Loucy (cell line): ENCODE measurements around the gene SH3YL1.

Source experiments
- H2AFZ ChIP-seq: fragments of 200-600 bp; sonication (generic); 2 replicates; pipeline ENCODE4 v1.6.0; 2016; ENCODE audit warnings: antibody characterized with exemption, mild to moderate bottlenecking, low read length, moderate library complexity
- H3F3A ChIP-seq: fragments of 200-600 bp; 2 replicates; pipeline ENCODE4 v1.6.0; 2016; ENCODE audit warnings: antibody characterized with exemption, low read depth, mild to moderate bottlenecking
- H3K27me3 ChIP-seq: fragments of 200-600 bp; sonication (generic); 2 replicates; pipeline ENCODE4 v1.6.1; 2014; ENCODE audit warnings: low read length, mild to moderate bottlenecking; ENCODE audit not compliant: insufficient read depth, poor library complexity, severe bottlenecking
- H3K36me3 ChIP-seq: fragments of 200-600 bp; sonication (generic); 2 replicates; pipeline ENCODE4 v1.6.1; 2016; ENCODE audit warnings: low read length; ENCODE audit not compliant: insufficient read depth
- H3K4me1 ChIP-seq: fragments of 200-600 bp; sonication (generic); 2 replicates; pipeline ENCODE4 v1.5.1; 2014; ENCODE audit warnings: low read length, mild to moderate bottlenecking; ENCODE audit not compliant: insufficient read depth, poor library complexity, severe bottlenecking
- H3K4me2 ChIP-seq: fragments of 200-600 bp; sonication (generic); 2 replicates; pipeline ENCODE4 v1.6.0; 2014; ENCODE audit warnings: antibody characterized with exemption, low read length, low read depth, mild to moderate bottlenecking; ENCODE audit not compliant: poor library complexity, severe bottlenecking
- H3K4me3 ChIP-seq: fragments of 200-600 bp; sonication (generic); 2 replicates; pipeline ENCODE4 v1.5.1; 2014; ENCODE audit warnings: low read length, mild to moderate bottlenecking, mixed read lengths; ENCODE audit not compliant: poor library complexity, severe bottlenecking
- H3K79me2 ChIP-seq: fragments of 200-600 bp; sonication (generic); 2 replicates; pipeline ENCODE4 v1.6.1; 2014; ENCODE audit warnings: low read length; ENCODE audit not compliant: insufficient read depth
- H3K9ac ChIP-seq: fragments of 200-600 bp; sonication (generic); 2 replicates; pipeline ENCODE4 v1.6.0; 2014; ENCODE audit warnings: mild to moderate bottlenecking, low read depth, low read length, moderate library complexity; ENCODE audit not compliant: poor library complexity, severe bottlenecking
- H3K9me2 ChIP-seq: fragments of 200-600 bp; sonication (generic); replicated peaks from 2 replicates; pipeline ENCODE4 v1.6.1; 2016; ENCODE audit warnings: low read depth, low read length, mixed read lengths
- H3K9me3 ChIP-seq: fragments of 200-600 bp; sonication (generic); 2 replicates; pipeline ENCODE4 v1.6.1; 2014; ENCODE audit warnings: mild to moderate bottlenecking, antibody characterized with exemption, low read length, low read depth; ENCODE audit not compliant: insufficient read depth
- H4K20me1 ChIP-seq: fragments of 200-600 bp; sonication (generic); 2 replicates; pipeline ENCODE4 v1.6.0; 2014; ENCODE audit warnings: antibody characterized with exemption, low read length, mild to moderate bottlenecking; ENCODE audit not compliant: insufficient read depth, poor library complexity, severe bottlenecking
- EZH2phosphoT487 ChIP-seq: fragments of 200-600 bp; IDR thresholded peaks from 2 replicates; pipeline ENCODE4 v1.6.1; 2018; ENCODE audit warnings: antibody characterized with exemption, mild to moderate bottlenecking, moderate library complexity, borderline replicate concordance
- TF ChIP-seq, protein P1 (sequence below): fragments of 200-600 bp; sonication (generic); conservative IDR thresholded peaks from 2 replicates; pipeline ENCODE4 v1.5.1; 2014; ENCODE audit warnings: mild to moderate bottlenecking, antibody characterized with exemption, low read length

SH3YL1 gene

DNA sequence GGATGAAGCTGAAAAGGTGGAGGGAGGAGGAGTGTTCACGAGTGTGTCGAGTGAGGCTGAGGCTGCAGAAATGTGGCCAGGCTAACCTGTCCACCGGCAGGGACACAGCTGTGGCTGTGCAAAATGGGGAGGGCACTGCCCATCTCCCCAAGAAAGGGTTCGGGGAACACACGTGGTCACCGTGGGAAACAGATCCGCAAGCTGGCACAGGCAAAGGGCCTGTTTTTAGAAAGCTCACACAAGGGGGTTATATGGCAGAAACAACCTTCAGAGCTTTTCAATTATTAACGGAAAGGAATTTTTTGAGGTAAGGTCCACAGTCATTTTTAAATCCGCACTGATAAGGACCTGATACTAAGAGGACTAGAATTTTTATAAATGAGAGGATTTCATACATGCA, 35.7 kb downstream of the SH3YL1 start:
- H3K9me2 ChIP-seq = no peaks in the 10 kb centered on the region
- H3K4me2 ChIP-seq = no peak overlapping the region
- H2AFZ ChIP-seq = no peak overlapping the region
- TF ChIP-seq, protein P1, sequence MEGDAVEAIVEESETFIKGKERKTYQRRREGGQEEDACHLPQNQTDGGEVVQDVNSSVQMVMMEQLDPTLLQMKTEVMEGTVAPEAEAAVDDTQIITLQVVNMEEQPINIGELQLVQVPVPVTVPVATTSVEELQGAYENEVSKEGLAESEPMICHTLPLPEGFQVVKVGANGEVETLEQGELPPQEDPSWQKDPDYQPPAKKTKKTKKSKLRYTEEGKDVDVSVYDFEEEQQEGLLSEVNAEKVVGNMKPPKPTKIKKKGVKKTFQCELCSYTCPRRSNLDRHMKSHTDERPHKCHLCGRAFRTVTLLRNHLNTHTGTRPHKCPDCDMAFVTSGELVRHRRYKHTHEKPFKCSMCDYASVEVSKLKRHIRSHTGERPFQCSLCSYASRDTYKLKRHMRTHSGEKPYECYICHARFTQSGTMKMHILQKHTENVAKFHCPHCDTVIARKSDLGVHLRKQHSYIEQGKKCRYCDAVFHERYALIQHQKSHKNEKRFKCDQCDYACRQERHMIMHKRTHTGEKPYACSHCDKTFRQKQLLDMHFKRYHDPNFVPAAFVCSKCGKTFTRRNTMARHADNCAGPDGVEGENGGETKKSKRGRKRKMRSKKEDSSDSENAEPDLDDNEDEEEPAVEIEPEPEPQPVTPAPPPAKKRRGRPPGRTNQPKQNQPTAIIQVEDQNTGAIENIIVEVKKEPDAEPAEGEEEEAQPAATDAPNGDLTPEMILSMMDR = no peak
- TF ChIP-seq EZH2phosphoT487 = no peak
- H3K9ac ChIP-seq = no peak overlapping the region
- H4K20me1 ChIP-seq = no peaks in the 10 kb centered on the region
- H3K4me1 ChIP-seq = no peaks in the 10 kb centered on the region
- H3F3A ChIP-seq = no peaks in the 10 kb centered on the region
- H3K79me2 ChIP-seq = no peaks in the 10 kb centered on the region
- H3K27me3 ChIP-seq = no peaks in the 10 kb centered on the region
- no peak overlapping the region for H3K4me3 ChIP-seq
- no peaks in the 10 kb centered on the region for H3K9me3 ChIP-seq
- no peaks in the 10 kb centered on the region for H3K36me3 ChIP-seq

DNA sequence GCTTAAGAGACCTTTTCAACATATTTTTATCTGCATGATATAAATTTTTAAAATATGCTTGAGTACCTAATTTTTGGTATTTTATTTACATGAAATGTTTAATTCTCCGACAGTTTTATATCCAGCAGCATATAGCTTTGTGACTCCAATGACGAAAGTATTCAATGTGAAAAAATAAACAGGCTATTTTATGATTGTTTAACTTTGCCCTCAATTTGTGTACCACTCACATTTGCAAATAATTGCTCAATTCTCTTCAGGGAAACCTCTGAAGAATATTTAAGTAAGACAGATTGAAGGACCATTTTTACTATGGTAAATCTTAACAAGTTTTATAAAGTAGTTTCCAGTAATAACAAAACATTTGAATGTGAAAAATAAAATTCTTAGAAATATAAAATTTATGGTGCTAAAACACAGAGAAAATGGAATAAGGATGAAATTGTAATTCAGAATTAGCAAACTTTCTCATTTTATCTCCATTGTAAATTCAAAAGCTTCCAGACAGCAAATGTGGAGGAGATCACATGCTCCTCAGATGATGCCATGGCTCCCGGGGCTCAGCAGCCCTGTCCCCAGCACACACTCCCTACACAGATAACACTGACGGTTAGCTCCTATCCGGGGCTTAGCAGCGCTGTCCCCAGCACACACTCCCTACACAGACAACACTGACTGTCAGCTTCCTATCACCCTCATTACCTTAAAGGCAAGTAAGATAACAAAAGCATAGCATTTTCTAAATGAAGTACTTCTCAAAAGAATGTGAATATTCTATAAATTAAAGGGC, 39.7 kb downstream of the SH3YL1 start:
- H4K20me1 ChIP-seq = no peaks in the 10 kb centered on the region
- H3K9me2 ChIP-seq = no peaks in the 10 kb centered on the region
- H3K27me3 ChIP-seq = no peaks in the 10 kb centered on the region
- H3K9ac ChIP-seq = no peak overlapping the region
- H3K36me3 ChIP-seq = no peaks in the 10 kb centered on the region
- H3K9me3 ChIP-seq = no peaks in the 10 kb centered on the region
- no peaks in the 10 kb centered on the region for H3F3A ChIP-seq
- H3K4me2 ChIP-seq = no peak overlapping the region
- no peak overlapping the region for H3K4me3 ChIP-seq
- H3K4me1 ChIP-seq = peaks cover 5% of the 10 kb centered on the region
- H2AFZ ChIP-seq = no peak overlapping the region
- TF ChIP-seq, protein P1 = no peak
- no peak for TF ChIP-seq EZH2phosphoT487
- H3K79me2 ChIP-seq = no peaks in the 10 kb centered on the region

- no peaks in the 10 kb centered on the region for H3K36me3 ChIP-seq
- H2AFZ ChIP-seq = no peak overlapping the region
- H3K9ac ChIP-seq = no peak overlapping the region
- no peak for TF ChIP-seq EZH2phosphoT487
- TF ChIP-seq, protein P1 = no peak
- H3F3A ChIP-seq = no peaks in the 10 kb centered on the region
- H3K4me3 ChIP-seq = no peak overlapping the region
- H3K79me2 ChIP-seq = no peaks in the 10 kb centered on the region
- H3K4me1 ChIP-seq = peaks cover 5% of the 10 kb centered on the region
- H4K20me1 ChIP-seq = no peaks in the 10 kb centered on the region
- H3K9me3 ChIP-seq = no peaks in the 10 kb centered on the region
- H3K4me2 ChIP-seq = no peak overlapping the region
- no peaks in the 10 kb centered on the region for H3K27me3 ChIP-seq
- H3K9me2 ChIP-seq = no peaks in the 10 kb centered on the region
Observed at GRCh38 chr2:223451-223850, 40.4 kb downstream of the SH3YL1 start.
